ENCODE results near the gene ACADS.

ACADS gene

GRCh38 chr12:120736404-120737331 is 11.0 kb downstream of the ACADS start:
- TF ChIP-seq CTCF (IDR thresholded peaks at IDR 0.05): no peak

GRCh38 chr12:120737557-120738251 is 12.1 kb downstream of the ACADS start:
- no peak for TF ChIP-seq CTCF (IDR thresholded peaks at IDR 0.05)

- TF ChIP-seq CTCF (IDR thresholded peaks at IDR 0.05): no peak
Measured at GRCh38 chr12:120738252-120739030, 12.8 kb downstream of the ACADS start.

GRCh38 chr12:120739031-120739762 is 13.6 kb downstream of the ACADS start:
- no peak for TF ChIP-seq CTCF (IDR thresholded peaks at IDR 0.05)

GRCh38 chr12:120739821-120740613 is 14.4 kb downstream of the ACADS start:
- no peak for TF ChIP-seq CTCF (IDR thresholded peaks at IDR 0.05)

GRCh38 chr12:120740871-120741270 is 15.2 kb downstream of the ACADS start:
- TF ChIP-seq CTCF (IDR thresholded peaks at IDR 0.05): no peak
